HepG2 (cell line): Measurements from ENCODE around the gene MARCO. TPM values are rescaled to one million over a fixed set of nuclear protein-coding genes. Genes with fewer than 3 reads are reported as not detected.
"Not testable (repeated sequence)": the region's sequence is repeated elsewhere in the genome, so short reads cannot be mapped to it uniquely, and the experiment has no call there.

Experiments used
- ATAC-seq: fragments of 200-7000 bp; cut with Tn5 transposase; 3 replicates; pipeline ENCODE4 v1.9.1; 2020; ENCODE audit warnings: mild to moderate bottlenecking, moderate library complexity
- BruUV-seq: library from RNA; stranded (reverse); fragments of 400-500 nt; replicated peaks from 2 replicates; lab custom pipeline; 2021; lab: Mats Ljungman, UMichigan
- CTCF ChIA-PET: fragments of 300-600 bp; formaldehyde crosslinking; extraction: SDS; loops from one replicate; lab custom pipeline; 2021; ENCODE audit warnings: low total read pairs, inconsistent platforms, low intra/inter-chr PET ratio; lab: Yijun Ruan, JAX
- POLR2A ChIA-PET: fragments of 350-600 bp; sonication (Branson Sonifier 250); formaldehyde crosslinking; loops from one replicate; lab custom pipeline; 2020; ENCODE audit warnings: antibody characterized with exemption, inconsistent platforms; lab: Yijun Ruan, JAX
- DNase-seq: peaks from one replicate; pipeline ENCODE4 v3.0.0-alpha.2; 2015; ENCODE audit warnings: low spot score
- FAIRE-seq: peaks from 3 replicates; lab custom pipeline; 2011; peaks lifted over from hg19 to GRCh38; lab: Jason Lieb, UNC
- H2AFZ ChIP-seq: one replicate; pipeline ENCODE4 v1.6.1; 2011; ENCODE audit warnings: low read length, inconsistent platforms
- H3K27ac ChIP-seq: fragments of 300-600 bp; 3 replicates; pipeline ENCODE4 v1.8.0; 2011; ENCODE audit warnings: mixed run types, mild to moderate bottlenecking, mixed read lengths, low read length, inconsistent platforms; ENCODE audit not compliant: insufficient read depth; ENCODE audit errors: extremely low read length
- H3K27me3 ChIP-seq, 2 experiments: fragments of 200-600 bp in 1 of 2; 2 replicates in 1 of 2; 3 replicates in 1 of 2; pipeline versions ENCODE4 v1.6.0 to v1.8.0; 2011; ENCODE audit warnings: low read length in 2 of 2, mild to moderate bottlenecking in 2 of 2, moderate library complexity in 2 of 2, inconsistent platforms in 1 of 2; ENCODE audit not compliant: insufficient read depth in 2 of 2, control insufficient read depth in 1 of 2
- H3K36me3 ChIP-seq, 2 experiments: fragments of 200-600 bp in 1 of 2; replicated peaks in 1 of 2; 2 replicates in 1 of 2; 3 replicates in 1 of 2; pipeline versions ENCODE4 v1.5.1 to v1.8.0; 2011; ENCODE audit warnings: low read length in 2 of 2, inconsistent platforms in 1 of 2; ENCODE audit not compliant: insufficient read depth in 2 of 2, control insufficient read depth in 1 of 2
- H3K4me1 ChIP-seq: 2 replicates; pipeline ENCODE4 v1.5.1; 2012; ENCODE audit warnings: low read length, inconsistent platforms; ENCODE audit not compliant: insufficient read depth
- H3K4me2 ChIP-seq: 2 replicates; pipeline ENCODE4 v1.6.0; 2011; ENCODE audit warnings: low read depth, low read length, inconsistent platforms
- H3K4me3 ChIP-seq, 3 experiments: fragments of 200-600 bp in 1 of 3; sonication (generic), shearing (Covaris generic) in 1 of 3; replicated peaks in 1 of 3; 2 replicates each; pipeline ENCODE4 v1.5.1; 2011 to 2016; ENCODE audit warnings: low read length in 3 of 3, inconsistent platforms in 2 of 3, low read depth in 2 of 3, mild to moderate bottlenecking in 2 of 3, control low read depth in 1 of 3, mixed read lengths in 1 of 3; ENCODE audit not compliant: insufficient read depth in 1 of 3
- H3K79me2 ChIP-seq: one replicate; pipeline ENCODE4 v1.6.1; 2011; ENCODE audit warnings: low read length, inconsistent platforms; ENCODE audit not compliant: insufficient read depth
- H3K9ac ChIP-seq: 2 replicates; pipeline ENCODE4 v1.6.0; 2011; ENCODE audit warnings: mild to moderate bottlenecking, low read depth, low read length, inconsistent platforms; ENCODE audit not compliant: insufficient read depth
- H3K9me3 ChIP-seq: 2 replicates; pipeline ENCODE4 v1.5.1; 2012; ENCODE audit warnings: mild to moderate bottlenecking, low read length
- H4K20me1 ChIP-seq: 2 replicates; pipeline ENCODE4 v1.6.0; 2011; ENCODE audit warnings: inconsistent platforms, mild to moderate bottlenecking, low read length, moderate library complexity; ENCODE audit not compliant: insufficient read depth
- ARID4A ChIP-seq: sonication (generic); formaldehyde crosslinking; IDR thresholded peaks from 2 replicates; pipeline ENCODE4 v1.5.0; 2020; ENCODE audit warnings: mild to moderate bottlenecking, missing genetic modification reagents, borderline replicate concordance
- ATF7 ChIP-seq, 2 experiments: fragments of 450-650 bp in 1 of 2; sonication (generic) in 1 of 2; formaldehyde crosslinking in 1 of 2; IDR thresholded peaks; 2 replicates each; pipeline versions ENCODE4 v1.4.0 to v1.6.1; 2016 to 2020; ENCODE audit warnings: antibody characterized with exemption in 1 of 2, mild to moderate bottlenecking in 1 of 2, missing genetic modification reagents in 1 of 2
- SALL1 ChIP-seq: sonication (generic); formaldehyde crosslinking; IDR thresholded peaks from 2 replicates; pipeline ENCODE4 v1.8.0; 2022; ENCODE audit warnings: mild to moderate bottlenecking, missing genetic modification reagents
- SYNCRIP ChIP-seq: fragments of 200-400 bp; formaldehyde crosslinking; IDR thresholded peaks from 2 replicates; pipeline ENCODE4 v1.6.1; 2018; ENCODE audit warnings: mild to moderate bottlenecking, low read depth, low read length; ENCODE audit not compliant: insufficient read depth
- ZNF260 ChIP-seq: sonication (generic); formaldehyde crosslinking; IDR thresholded peaks from 2 replicates; pipeline ENCODE4 v1.4.0; 2020; ENCODE audit warnings: missing genetic modification reagents, low read depth, mild to moderate bottlenecking, borderline replicate concordance
- ZNF564 ChIP-seq: sonication (generic); formaldehyde crosslinking; IDR thresholded peaks from 2 replicates; pipeline ENCODE4 v1.8.1; 2023; ENCODE audit warnings: mild to moderate bottlenecking, missing genetic modification reagents
- ZNF614 ChIP-seq: IDR thresholded peaks from 2 replicates; pipeline ENCODE4 v1.6.1; 2018; ENCODE audit warnings: missing biosample characterization, missing genetic modification reagents, inconsistent platforms, borderline replicate concordance
- WGBS: methylation state at CpG from one replicate; pipeline ENCODE4 v1.1.6; 2017; ENCODE audit warnings: low lambda C conversion rate; 5-methylcytosine and 5-hydroxymethylcytosine counted together
- in situ Hi-C: cut with HindIII; loops from 2 replicates; pipeline ENCODE4 v1.10.0; 2017; ENCODE audit warnings: low pct_unique_long_range_greater_than_20kb; ENCODE audit not compliant: extremely low pct_ligation_motif_present
- intact Hi-C: fragments of 100-400 bp; cut with micrococcal nuclease; formaldehyde crosslinking; loops from one replicate; pipeline ENCODE4 v1.10.0; 2022; ENCODE audit not compliant: unreplicated experiment
- polyA plus RNA-seq, 8 experiments: library from polyadenylated mRNA; depleted of rRNA in 3 of 8; stranded (reverse) in 7 of 8; unstranded in 1 of 8; fragments of >200 nt; fragmentation: Illumina TruSeq in 4 of 8; extraction: Trizol in 4 of 8; gene quantifications; 2 replicates each; pipeline versions ENCODE4 v1.2.1 to v1.2.3, GENCODE V29; 2011 to 2016; ENCODE audit warnings: low read depth in 4 of 8, missing spikeins in 1 of 8, mixed read lengths in 1 of 8; ENCODE audit not compliant: insufficient read depth in 1 of 8
- total RNA-seq, 5 experiments: library from RNA; depleted of rRNA; stranded (reverse); fragments of >200 nt; fragmentation: Illumina TruSeq; extraction: Trizol; gene quantifications; 2 replicates each; pipeline ENCODE4 v1.2.3, GENCODE V29; 2016; ENCODE audit warnings: low read depth in 1 of 5
- TF ChIP-seq, protein P1 (sequence below): sonication (generic); formaldehyde crosslinking; conservative IDR thresholded peaks from 2 replicates; pipeline ENCODE4 v1.8.0; 2022; ENCODE audit warnings: mild to moderate bottlenecking, moderate library complexity, missing genetic modification reagents
- TF ChIP-seq, protein P2 (sequence below): sonication (generic); formaldehyde crosslinking; IDR thresholded peaks from 2 replicates; pipeline ENCODE4 v1.4.0; 2020; ENCODE audit warnings: mild to moderate bottlenecking, missing genetic modification reagents

The MARCO gene
- total and polyA plus RNA-seq, 2 of the 13 experiments (the other 11 are each of a cell fraction or from before 2014, with no cell fraction given): not detected

- DNase-seq, ATAC-seq, CTCF ChIA-PET, H3K36me3 ChIP-seq, H3K9me3 ChIP-seq, H3K79me2 ChIP-seq, FAIRE-seq, H4K20me1 ChIP-seq, intact Hi-C loops, H3K27me3 ChIP-seq, H3K4me2 ChIP-seq, BruUV-seq, H3K4me1 ChIP-seq, H3K4me3 ChIP-seq, in situ Hi-C loops, POLR2A ChIA-PET, H3K9ac ChIP-seq, H2AFZ ChIP-seq, H3K27ac ChIP-seq: not testable (repeated sequence)
- WGBS: 2% methylated on average over 5 of the region's 5 CpGs
These were observed 95.9 kb downstream of the MARCO start for GRCh38 chr2:119037922-119038321.

DNA sequence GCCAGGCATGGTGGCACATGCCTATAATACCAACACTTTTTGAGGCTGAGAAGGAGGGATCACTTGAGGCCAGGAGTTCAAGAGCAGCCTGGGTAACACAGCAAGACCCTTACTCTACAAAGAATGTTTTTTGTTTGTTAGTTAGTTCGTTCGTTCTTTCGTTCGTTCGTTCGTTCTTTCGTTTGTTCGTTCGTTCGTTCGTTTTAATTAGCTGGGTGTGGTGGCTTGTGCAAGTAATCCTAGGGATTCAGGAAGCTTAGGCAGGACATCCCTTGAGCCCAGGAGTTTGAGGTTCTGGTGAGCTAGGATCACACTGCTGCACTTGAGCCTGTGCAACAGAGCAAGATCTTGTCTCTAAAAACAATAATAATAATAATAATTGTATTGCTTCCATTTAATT is 98.7 kb downstream of the MARCO start:
- BruUV-seq: no TSS peak
- no peaks in the 10 kb centered on the region for H3K9me3 ChIP-seq
- intact Hi-C loops (no loop called here), in situ Hi-C loops (no loop called here)
- CTCF ChIA-PET: no interaction called here
- no peaks in the 10 kb centered on the region for H3K27me3 ChIP-seq
- ATAC-seq: no peak
- DNase-seq: no peak
- POLR2A ChIA-PET: no interaction called here
- FAIRE-seq: no peak
- no peak overlapping the region for H3K4me2 ChIP-seq
- H3K79me2 ChIP-seq: no peaks in the 10 kb centered on the region
- H4K20me1 ChIP-seq: no peaks in the 10 kb centered on the region
- H2AFZ ChIP-seq: no peak overlapping the region
- WGBS: 61% methylated on average over 11 of the region's 11 CpGs
- no peak overlapping the region for H3K4me3 ChIP-seq
- H3K9ac ChIP-seq: no peak overlapping the region
- H3K27ac ChIP-seq: no peak overlapping the region
- no peaks in the 10 kb centered on the region for H3K36me3 ChIP-seq
- H3K4me1 ChIP-seq: no peaks in the 10 kb centered on the region
- no peak for TF ChIP-seq SYNCRIP
- TF ChIP-seq ARID4A (CRISPR knock-in tag): no peak
- TF ChIP-seq ATF7 (IDR thresholded peaks at IDR 0.05): no peak
- no peak for TF ChIP-seq ATF7 (CRISPR knock-in tag; IDR thresholded peaks at IDR 0.05)
- TF ChIP-seq, protein P1, sequence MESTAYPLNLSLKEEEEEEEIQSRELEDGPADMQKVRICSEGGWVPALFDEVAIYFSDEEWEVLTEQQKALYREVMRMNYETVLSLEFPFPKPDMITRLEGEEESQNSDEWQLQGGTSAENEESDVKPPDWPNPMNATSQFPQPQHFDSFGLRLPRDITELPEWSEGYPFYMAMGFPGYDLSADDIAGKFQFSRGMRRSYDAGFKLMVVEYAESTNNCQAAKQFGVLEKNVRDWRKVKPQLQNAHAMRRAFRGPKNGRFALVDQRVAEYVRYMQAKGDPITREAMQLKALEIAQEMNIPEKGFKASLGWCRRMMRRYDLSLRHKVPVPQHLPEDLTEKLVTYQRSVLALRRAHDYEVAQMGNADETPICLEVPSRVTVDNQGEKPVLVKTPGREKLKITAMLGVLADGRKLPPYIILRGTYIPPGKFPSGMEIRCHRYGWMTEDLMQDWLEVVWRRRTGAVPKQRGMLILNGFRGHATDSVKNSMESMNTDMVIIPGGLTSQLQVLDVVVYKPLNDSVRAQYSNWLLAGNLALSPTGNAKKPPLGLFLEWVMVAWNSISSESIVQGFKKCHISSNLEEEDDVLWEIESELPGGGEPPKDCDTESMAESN (CRISPR knock-in tag): no peak
- TF ChIP-seq ZNF260 (CRISPR knock-in tag): no peak
- TF ChIP-seq ZNF564: no peak
- TF ChIP-seq SALL1 (CRISPR knock-in tag): no peak
- no peak for TF ChIP-seq ZNF614 (CRISPR knock-in tag)
- TF ChIP-seq, protein P2, sequence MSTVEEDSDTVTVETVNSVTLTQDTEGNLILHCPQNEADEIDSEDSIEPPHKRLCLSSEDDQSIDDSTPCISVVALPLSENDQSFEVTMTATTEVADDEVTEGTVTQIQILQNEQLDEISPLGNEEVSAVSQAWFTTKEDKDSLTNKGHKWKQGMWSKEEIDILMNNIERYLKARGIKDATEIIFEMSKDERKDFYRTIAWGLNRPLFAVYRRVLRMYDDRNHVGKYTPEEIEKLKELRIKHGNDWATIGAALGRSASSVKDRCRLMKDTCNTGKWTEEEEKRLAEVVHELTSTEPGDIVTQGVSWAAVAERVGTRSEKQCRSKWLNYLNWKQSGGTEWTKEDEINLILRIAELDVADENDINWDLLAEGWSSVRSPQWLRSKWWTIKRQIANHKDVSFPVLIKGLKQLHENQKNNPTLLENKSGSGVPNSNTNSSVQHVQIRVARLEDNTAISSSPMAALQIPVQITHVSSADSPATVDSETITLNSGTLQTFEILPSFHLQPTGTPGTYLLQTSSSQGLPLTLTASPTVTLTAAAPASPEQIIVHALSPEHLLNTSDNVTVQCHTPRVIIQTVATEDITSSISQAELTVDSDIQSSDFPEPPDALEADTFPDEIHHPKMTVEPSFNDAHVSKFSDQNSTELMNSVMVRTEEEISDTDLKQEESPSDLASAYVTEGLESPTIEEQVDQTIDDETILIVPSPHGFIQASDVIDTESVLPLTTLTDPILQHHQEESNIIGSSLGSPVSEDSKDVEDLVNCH: no peak
